Adrenal gland (tissue), 5 donors: Measurements from ENCODE around the gene DPH1.

ENCODE experiments used
- POLR2A ChIP-seq, 2 donors: fragments of 450-650 bp; IDR thresholded peaks; one replicate each; pipeline ENCODE4 v1.6.1; 2017; ENCODE audit warnings: antibody characterized with exemption in 2 of 2, mild to moderate bottlenecking in 2 of 2, moderate library complexity in 1 of 2
- TF ChIP-seq, protein P1 (sequence below), 6 experiments: fragments of 450-650 bp in 4 of 6; fragments of 200-600 bp in 2 of 6; sonication (generic) in 1 of 6; IDR thresholded peaks; 1 replicate in 5 of 6; 2 replicates in 1 of 6; pipeline versions ENCODE4 v1.5.1 to v1.8.0; 2016 to 2021; ENCODE audit warnings: antibody characterized with exemption in 6 of 6, mild to moderate bottlenecking in 2 of 6, moderate library complexity in 1 of 6
- donor health status: DM: no; HTN: no; CAD: no.

DNA sequence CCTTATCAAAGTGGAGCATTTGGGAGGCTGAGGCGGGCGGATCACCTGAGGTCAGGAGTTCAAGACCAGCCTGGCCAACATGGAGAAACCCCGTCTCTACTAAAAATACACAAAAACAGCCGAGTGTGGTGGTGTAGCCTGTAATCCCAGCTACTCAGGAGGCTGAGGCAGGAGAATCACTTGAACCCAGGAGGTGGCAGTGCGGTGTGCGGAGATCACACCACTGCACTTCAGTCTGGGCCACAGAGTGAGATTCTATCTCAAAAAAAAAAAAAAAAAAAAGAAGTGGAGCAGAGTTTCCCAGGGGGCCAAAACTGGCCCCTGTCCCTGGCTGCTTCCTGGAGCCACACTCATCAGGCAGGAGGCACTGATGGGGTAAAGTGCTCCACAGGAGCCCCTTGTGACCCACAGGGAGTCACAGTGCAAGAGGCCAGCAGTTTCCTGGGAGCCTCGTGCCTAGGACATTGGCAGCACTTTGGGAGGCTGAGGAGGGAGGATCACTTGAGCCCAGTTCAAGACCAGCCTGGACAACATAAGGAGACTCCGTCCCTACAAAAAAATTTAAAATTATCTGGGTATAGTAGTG, 49.2 kb upstream of the DPH1 start:
- TF ChIP-seq POLR2A (IDR thresholded peaks at IDR 0.05): no peak
- TF ChIP-seq, protein P1, sequence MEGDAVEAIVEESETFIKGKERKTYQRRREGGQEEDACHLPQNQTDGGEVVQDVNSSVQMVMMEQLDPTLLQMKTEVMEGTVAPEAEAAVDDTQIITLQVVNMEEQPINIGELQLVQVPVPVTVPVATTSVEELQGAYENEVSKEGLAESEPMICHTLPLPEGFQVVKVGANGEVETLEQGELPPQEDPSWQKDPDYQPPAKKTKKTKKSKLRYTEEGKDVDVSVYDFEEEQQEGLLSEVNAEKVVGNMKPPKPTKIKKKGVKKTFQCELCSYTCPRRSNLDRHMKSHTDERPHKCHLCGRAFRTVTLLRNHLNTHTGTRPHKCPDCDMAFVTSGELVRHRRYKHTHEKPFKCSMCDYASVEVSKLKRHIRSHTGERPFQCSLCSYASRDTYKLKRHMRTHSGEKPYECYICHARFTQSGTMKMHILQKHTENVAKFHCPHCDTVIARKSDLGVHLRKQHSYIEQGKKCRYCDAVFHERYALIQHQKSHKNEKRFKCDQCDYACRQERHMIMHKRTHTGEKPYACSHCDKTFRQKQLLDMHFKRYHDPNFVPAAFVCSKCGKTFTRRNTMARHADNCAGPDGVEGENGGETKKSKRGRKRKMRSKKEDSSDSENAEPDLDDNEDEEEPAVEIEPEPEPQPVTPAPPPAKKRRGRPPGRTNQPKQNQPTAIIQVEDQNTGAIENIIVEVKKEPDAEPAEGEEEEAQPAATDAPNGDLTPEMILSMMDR (IDR thresholded peaks at IDR 0.05): no peak
